Stimulated activated CD4-positive, alpha-beta T cell treated with anti-CD3 and anti-CD28 coated beads, Interleukin-2, amount 100 ng/mL, for 48 hours (primary cell): ENCODE results near the gene ETV6.

Source experiments
- DNase-seq, 2 donors: peaks; one replicate each; pipeline ENCODE4 v3.0.0-alpha.2; 2020

The ETV6 gene

GRCh38 chr12:11722578-11723138 is 73.2 kb downstream of the ETV6 start:
- no peak for DNase-seq

GRCh38 chr12:11723993-11724392 is 74.5 kb downstream of the ETV6 start:
- DNase-seq, result no peak

- DNase-seq, result no peak
These were observed 75.4 kb downstream of the ETV6 start for GRCh38 chr12:11724888-11725311.

- DNase-seq, result no peak
These were observed 76.2 kb downstream of the ETV6 start for GRCh38 chr12:11725686-11726085.

- DNase-seq, result no peak
These were observed 77.2 kb downstream of the ETV6 start for GRCh38 chr12:11726659-11727058.

- peak; percentile 35 to 47 for DNase-seq
These were observed 77.7 kb downstream of the ETV6 start for GRCh38 chr12:11727133-11727664.

GRCh38 chr12:11728154-11728755 is 78.8 kb downstream of the ETV6 start:
- DNase-seq, result no peak

- DNase-seq, result no peak
These were observed 79.5 kb downstream of the ETV6 start for GRCh38 chr12:11729008-11729407.

- DNase-seq, result no peak
These were observed 80.1 kb downstream of the ETV6 start for GRCh38 chr12:11729439-11730150.

- no peak for DNase-seq
These were observed 81.0 kb downstream of the ETV6 start for GRCh38 chr12:11730299-11731041.

- no peak for DNase-seq
These were observed 81.5 kb downstream of the ETV6 start for GRCh38 chr12:11731042-11731357.

- DNase-seq, result no peak
These were observed 82.0 kb downstream of the ETV6 start for GRCh38 chr12:11731455-11731854.

GRCh38 chr12:11732023-11732422 is 82.5 kb downstream of the ETV6 start:
- no peak for DNase-seq

- no peak for DNase-seq
These were observed 83.2 kb downstream of the ETV6 start for GRCh38 chr12:11732715-11733114.

GRCh38 chr12:11734580-11735180 is 85.2 kb downstream of the ETV6 start:
- no peak for DNase-seq

- DNase-seq, result no peak
These were observed 89.0 kb downstream of the ETV6 start for GRCh38 chr12:11738450-11738849.

GRCh38 chr12:11739980-11740577 is 90.6 kb downstream of the ETV6 start:
- DNase-seq, result no peak

- DNase-seq, result no peak
These were observed 92.1 kb downstream of the ETV6 start for GRCh38 chr12:11741434-11742092.

GRCh38 chr12:11743423-11744409 is 94.2 kb downstream of the ETV6 start:
- DNase-seq, result no peak

GRCh38 chr12:11744410-11744801 is 94.9 kb downstream of the ETV6 start:
- no peak for DNase-seq

- no peak for DNase-seq
These were observed 95.6 kb downstream of the ETV6 start for GRCh38 chr12:11745113-11745512.
